PFSK-1 (cell line): ENCODE data around the gene SCGB1C1.

Source experiments
- FOXP2 ChIP-seq: optimal IDR thresholded peaks from 2 replicates; pipeline ENCODE3; 2011; ENCODE audit warnings: borderline replicate concordance, control low read depth, inconsistent platforms; ENCODE audit not compliant: insufficient read depth; ENCODE audit errors: extremely low read length, extremely low read depth
- POLR2AphosphoS5 ChIP-seq: IDR thresholded peaks from 2 replicates; pipeline ENCODE4 v1.6.1; 2012; ENCODE audit warnings: low read depth, mild to moderate bottlenecking, control low read depth, low read length, moderate library complexity
- REST ChIP-seq, 2 experiments: IDR thresholded peaks; 2 replicates each; pipeline versions ENCODE4 v1.6.1 to v1.8.0; 2011 to 2012; ENCODE audit warnings: low read depth in 2 of 2, low read length in 2 of 2, control low read depth in 1 of 2, inconsistent platforms in 1 of 2, mild to moderate bottlenecking in 1 of 2, moderate library complexity in 1 of 2; ENCODE audit not compliant: insufficient read depth in 1 of 2
- SIN3A ChIP-seq: IDR thresholded peaks from 2 replicates; pipeline ENCODE4 v1.6.1; 2012; ENCODE audit warnings: mild to moderate bottlenecking, low read length, moderate library complexity, borderline replicate concordance; ENCODE audit not compliant: insufficient read depth
- TAF1 ChIP-seq: IDR thresholded peaks from 2 replicates; pipeline ENCODE4 v1.6.1; 2012; ENCODE audit warnings: low read length, control low read depth, borderline replicate concordance; ENCODE audit not compliant: insufficient read depth

GRCh38 chr11:224424-224823, 31.5 kb downstream of the SCGB1C1 start:
- no peak for TF ChIP-seq SIN3A
- no peak for TF ChIP-seq POLR2AphosphoS5
- TF ChIP-seq FOXP2: no peak
- TF ChIP-seq TAF1: no peak
- no peak for TF ChIP-seq REST (IDR thresholded peaks at IDR 0.05; ENCODE audit: insufficient read depth in 1 of 2, low read depth in 2 of 2, low read length in 2 of 2)
